HepG2 (cell line): ENCODE results near the gene ZKSCAN4. TPM values are rescaled to one million over a fixed set of nuclear protein-coding genes. Genes with fewer than 3 reads are reported as not detected.

Source experiments
- HMGA1 ChIP-seq: sonication (generic); formaldehyde crosslinking; conservative IDR thresholded peaks from 2 replicates; pipeline ENCODE4 v1.4.0; 2020; ENCODE audit warnings: missing genetic modification reagents
- HMGXB4 ChIP-seq, 2 experiments: sonication (generic) in 1 of 2; formaldehyde crosslinking in 1 of 2; IDR thresholded peaks; 2 replicates each; pipeline versions ENCODE4 v1.4.0 to v1.6.1; 2018 to 2020; ENCODE audit warnings: missing genetic modification reagents in 2 of 2, borderline replicate concordance in 1 of 2, low read depth in 1 of 2, mild to moderate bottlenecking in 1 of 2, missing biosample characterization in 1 of 2
- MAFG ChIP-seq: sonication (generic); formaldehyde crosslinking; IDR thresholded peaks from 2 replicates; pipeline ENCODE4 v1.5.1; 2020; ENCODE audit warnings: mild to moderate bottlenecking, missing genetic modification reagents
- NR2F6 ChIP-seq, 2 experiments: IDR thresholded peaks; 2 replicates each; pipeline ENCODE4 v1.6.1; 2016; ENCODE audit warnings: antibody characterized with exemption in 1 of 2, mild to moderate bottlenecking in 1 of 2
- PRDM10 ChIP-seq: sonication (generic); formaldehyde crosslinking; IDR thresholded peaks from 2 replicates; pipeline ENCODE4 v1.4.0; 2020; ENCODE audit warnings: low read depth, missing genetic modification reagents
- RFXAP ChIP-seq: sonication (generic); formaldehyde crosslinking; IDR thresholded peaks from 2 replicates; pipeline ENCODE4 v1.4.0; 2020; ENCODE audit warnings: missing genetic modification reagents, borderline replicate concordance
- SOX5 ChIP-seq: IDR thresholded peaks from 2 replicates; pipeline ENCODE4 v1.6.1; 2016; ENCODE audit warnings: borderline replicate concordance
- SP5 ChIP-seq: IDR thresholded peaks from 2 replicates; pipeline ENCODE4 v1.6.1; 2016; ENCODE audit warnings: low read depth, borderline replicate concordance
- TCF7 ChIP-seq: sonication (generic); IDR thresholded peaks from 2 replicates; pipeline ENCODE4 v1.6.1; 2016; ENCODE audit warnings: antibody characterized with exemption, low read depth
- YEATS2 ChIP-seq: sonication (generic); formaldehyde crosslinking; IDR thresholded peaks from 2 replicates; pipeline ENCODE4 v1.4.0; 2020; ENCODE audit warnings: missing genetic modification reagents, borderline replicate concordance
- ZBTB44 ChIP-seq: sonication (generic); formaldehyde crosslinking; IDR thresholded peaks from 2 replicates; pipeline ENCODE4 v1.4.0; 2020; ENCODE audit warnings: missing genetic modification reagents
- ZFP37 ChIP-seq: sonication (generic); formaldehyde crosslinking; IDR thresholded peaks from 2 replicates; pipeline ENCODE4 v1.4.0; 2020; ENCODE audit warnings: missing genetic modification reagents, borderline replicate concordance
- ZNF224 ChIP-seq: sonication (generic); formaldehyde crosslinking; IDR thresholded peaks from 2 replicates; pipeline ENCODE4 v1.5.0; 2020; ENCODE audit warnings: mild to moderate bottlenecking, missing genetic modification reagents
- ZNF264 ChIP-seq: sonication (generic); formaldehyde crosslinking; IDR thresholded peaks from 2 replicates; pipeline ENCODE4 v1.4.0; 2020; ENCODE audit warnings: missing genetic modification reagents
- ZNF530 ChIP-seq: sonication (generic); formaldehyde crosslinking; IDR thresholded peaks from 2 replicates; pipeline ENCODE4 v1.5.0; 2020; ENCODE audit warnings: low read depth, mild to moderate bottlenecking, missing genetic modification reagents
- ZNF556 ChIP-seq: sonication (generic); formaldehyde crosslinking; IDR thresholded peaks from 2 replicates; pipeline ENCODE4 v1.4.0; 2020; ENCODE audit warnings: mild to moderate bottlenecking, missing genetic modification reagents, borderline replicate concordance
- ZNF572 ChIP-seq: sonication (generic); formaldehyde crosslinking; IDR thresholded peaks from 2 replicates; pipeline ENCODE4 v1.5.1; 2020; ENCODE audit warnings: mild to moderate bottlenecking, missing genetic modification reagents
- ZNF878 ChIP-seq: sonication (generic); formaldehyde crosslinking; IDR thresholded peaks from 2 replicates; pipeline ENCODE4 v1.8.1; 2023; ENCODE audit warnings: mild to moderate bottlenecking, missing genetic modification reagents, moderate library complexity
- ZNF879 ChIP-seq: sonication (generic); formaldehyde crosslinking; IDR thresholded peaks from 2 replicates; pipeline ENCODE4 v1.8.1; 2023; ENCODE audit warnings: missing genetic modification reagents
- polyA plus RNA-seq, 8 experiments: library from polyadenylated mRNA; depleted of rRNA in 3 of 8; stranded (reverse) in 7 of 8; unstranded in 1 of 8; fragments of >200 nt; fragmentation: Illumina TruSeq in 4 of 8; extraction: Trizol in 4 of 8; gene quantifications; 2 replicates each; pipeline versions ENCODE4 v1.2.1 to v1.2.3, GENCODE V29; 2011 to 2016; ENCODE audit warnings: low read depth in 4 of 8, missing spikeins in 1 of 8, mixed read lengths in 1 of 8; ENCODE audit not compliant: insufficient read depth in 1 of 8
- total RNA-seq, 5 experiments: library from RNA; depleted of rRNA; stranded (reverse); fragments of >200 nt; fragmentation: Illumina TruSeq; extraction: Trizol; gene quantifications; 2 replicates each; pipeline ENCODE4 v1.2.3, GENCODE V29; 2016; ENCODE audit warnings: low read depth in 1 of 5

Gene ZKSCAN4
- total and polyA plus RNA-seq, 2 of the 13 experiments (the other 11 are each of a cell fraction or from before 2014, with no cell fraction given) = 2.9 to 7.8 TPM

GRCh38 chr6:28252009-28252975 lies at the start of gene ZKSCAN4 (continued):
- TF ChIP-seq NR2F6 (IDR thresholded peaks at IDR 0.05) = peak; percentile 39; the same call in 1 of the 2 replicates
- TF ChIP-seq NR2F6 (CRISPR knock-in tag; IDR thresholded peaks at IDR 0.05) = peak; percentile 52; the same call in 1 of the 2 replicates
- TF ChIP-seq ZNF530 = no peak
- peak; percentile 81 for TF ChIP-seq ZBTB44 (CRISPR knock-in tag)
- TF ChIP-seq MAFG (CRISPR knock-in tag) = no peak
- 0 out of 2 replicates have a peak, but pooled peaks have one; percentile 40 for TF ChIP-seq RFXAP (CRISPR knock-in tag)
- TF ChIP-seq HMGXB4 (CRISPR knock-in tag; IDR thresholded peaks at IDR 0.05; ENCODE audit: borderline replicate concordance in 1 of 2, low read depth in 1 of 2) = peak; percentile 78 to 95
- TF ChIP-seq HMGA1 (CRISPR knock-in tag) = no peak
- peak; percentile 98 for TF ChIP-seq YEATS2 (CRISPR knock-in tag)
- peak; percentile 58; the same call in 1 of the 2 replicates for TF ChIP-seq ZNF556 (CRISPR knock-in tag)
- TF ChIP-seq SP5 (CRISPR knock-in tag) = peak; percentile 42; the same call in 1 of the 2 replicates
- no peak for TF ChIP-seq ZNF572 (CRISPR knock-in tag)
- TF ChIP-seq TCF7 = peak; percentile 22; the same call in 1 of the 2 replicates
- TF ChIP-seq ZNF878 (CRISPR knock-in tag) = 0 out of 2 replicates have a peak, but pooled peaks have one; percentile 43
- peak; percentile 94; the same call in 1 of the 2 replicates for TF ChIP-seq ZNF224 (CRISPR knock-in tag)
- TF ChIP-seq PRDM10 (CRISPR knock-in tag) = peak; percentile 63; the same call in 1 of the 2 replicates
- 0 out of 2 replicates have a peak, but pooled peaks have one; percentile 40 for TF ChIP-seq ZFP37
- no peak for TF ChIP-seq ZNF879 (CRISPR knock-in tag)
- TF ChIP-seq ZNF264 (CRISPR knock-in tag) = no peak
- no peak for TF ChIP-seq SOX5 (CRISPR knock-in tag)
